Stimulated activated naive CD8-positive, alpha-beta T cell treated with anti-CD3 and anti-CD28 coated beads, Interleukin-15, amount 100 ng/mL, for 72 hours (primary cell): Measurements from ENCODE around the gene AKAP6.
A peak's percentile ranks its signal among the peaks of the same experiment; 100 is the strongest.
"Not testable (repeated sequence)": the region's sequence is repeated elsewhere in the genome, so short reads cannot be mapped to it uniquely, and the experiment has no call there.

ENCODE experiments used
- ATAC-seq: fragments of 150-1000 bp; cut with Tn5 transposase; 2 replicates; pipeline ENCODE4 v1.10.0; 2021; ENCODE audit warnings: mild to moderate bottlenecking, moderate library complexity
- DNase-seq, 2 donors: peaks; one replicate each; pipeline ENCODE4 v3.0.0; 2021 to 2022
- H3K27ac Mint-ChIP-seq, 2 donors: one replicate each; pipeline ENCODE4 v1.8.0; 2022; ENCODE audit warnings: mild to moderate bottlenecking in 2 of 2, mixed read lengths in 2 of 2, moderate library complexity in 2 of 2
- H3K27me3 Mint-ChIP-seq: one replicate; pipeline ENCODE4 v1.8.0; 2022; ENCODE audit warnings: mixed read lengths
- H3K4me1 Mint-ChIP-seq: one replicate; pipeline ENCODE4 v1.8.0; 2022; ENCODE audit warnings: mild to moderate bottlenecking, mixed read lengths
- H3K4me3 Mint-ChIP-seq, 2 donors: one replicate each; pipeline ENCODE4 v1.8.0; 2022; ENCODE audit warnings: mild to moderate bottlenecking in 2 of 2, mixed read lengths in 2 of 2, moderate library complexity in 1 of 2
- H3K9me3 Mint-ChIP-seq, 2 donors: one replicate each; pipeline ENCODE4 v1.8.0; 2022; ENCODE audit warnings: mixed read lengths in 2 of 2

AKAP6 gene

GRCh38 chr14:32564596-32564995 lies 235.5 kb downstream of the AKAP6 start:
- H3K4me3 Mint-ChIP-seq = no peak overlapping the region
- ATAC-seq (peak; percentile 35), DNase-seq (no peak)

GRCh38 chr14:32565256-32565655 lies 236.2 kb downstream of the AKAP6 start:
- Mint-ChIP-seq H3K9me3 (no peaks in the 10 kb centered on the region), H3K27me3 (no peaks in the 10 kb centered on the region), H3K27ac (peak overlapping the region in 1 of 2 donors; percentile 77), H3K4me3 (no peak overlapping the region), H3K4me1 (peaks cover 16% of the 10 kb centered on the region)
- no peak for DNase-seq
- ATAC-seq = no peak

More at GRCh38 chr14:32564596-32564995, 235.5 kb downstream of the AKAP6 start:
- H3K27me3 Mint-ChIP-seq = no peaks in the 10 kb centered on the region
- peaks cover 16% of the 10 kb centered on the region for H3K4me1 Mint-ChIP-seq
- no peaks in the 10 kb centered on the region for H3K9me3 Mint-ChIP-seq
- H3K27ac Mint-ChIP-seq = no peak overlapping the region

- Mint-ChIP-seq H3K9me3 (no peaks in the 10 kb centered on the region), H3K27ac (peak overlapping the region in 1 of 2 donors; percentile 47), H3K4me1 (peaks cover 16% of the 10 kb centered on the region), H3K27me3 (no peaks in the 10 kb centered on the region), H3K4me3 (no peak overlapping the region)
- no peak for DNase-seq
- ATAC-seq = no peak
Measured at GRCh38 chr14:32567543-32568384, 238.7 kb downstream of the AKAP6 start.

GRCh38 chr14:32571551-32571950 lies 242.5 kb downstream of the AKAP6 start:
- Mint-ChIP-seq H3K4me3 (no peak overlapping the region), H3K4me1 (no peaks in the 10 kb centered on the region), H3K27ac (no peak overlapping the region), H3K27me3 (peaks cover 8% of the 10 kb centered on the region), H3K9me3 (no peaks in the 10 kb centered on the region)
- no peak for DNase-seq
- no peak for ATAC-seq

- no peak overlapping the region for H3K4me3 Mint-ChIP-seq
- no peaks in the 10 kb centered on the region for H3K9me3 Mint-ChIP-seq
- H3K27ac Mint-ChIP-seq = no peak overlapping the region
- no peak for DNase-seq
- ATAC-seq = no peak
- no peaks in the 10 kb centered on the region for H3K4me1 Mint-ChIP-seq
- H3K27me3 Mint-ChIP-seq = peaks cover 8% of the 10 kb centered on the region
Measured at GRCh38 chr14:32571995-32572866, 243.1 kb downstream of the AKAP6 start.

- H3K4me1 Mint-ChIP-seq = no peaks in the 10 kb centered on the region
- no peak overlapping the region for H3K27ac Mint-ChIP-seq
- no peaks in the 10 kb centered on the region for H3K9me3 Mint-ChIP-seq
- DNase-seq (no peak), ATAC-seq (no peak)
- no peak overlapping the region for H3K4me3 Mint-ChIP-seq
- peaks cover 8% of the 10 kb centered on the region for H3K27me3 Mint-ChIP-seq
Measured at GRCh38 chr14:32572867-32573150, 243.7 kb downstream of the AKAP6 start.

- no peak overlapping the region for H3K27ac Mint-ChIP-seq
- no peak for DNase-seq
- H3K4me1 Mint-ChIP-seq = no peaks in the 10 kb centered on the region
- ATAC-seq = no peak
- no peak overlapping the region for H3K4me3 Mint-ChIP-seq
- H3K27me3 Mint-ChIP-seq = peaks cover 8% of the 10 kb centered on the region
- no peaks in the 10 kb centered on the region for H3K9me3 Mint-ChIP-seq
Measured at GRCh38 chr14:32574269-32574668, 245.2 kb downstream of the AKAP6 start.

GRCh38 chr14:32576088-32576795 lies 247.1 kb downstream of the AKAP6 start:
- ATAC-seq = no peak
- H3K4me1 Mint-ChIP-seq = no peaks in the 10 kb centered on the region
- peaks cover 8% of the 10 kb centered on the region for H3K27me3 Mint-ChIP-seq
- no peaks in the 10 kb centered on the region for H3K9me3 Mint-ChIP-seq
- peak; percentile 13 to 21 for DNase-seq
- no peak overlapping the region for H3K27ac Mint-ChIP-seq
- H3K4me3 Mint-ChIP-seq = no peak overlapping the region

GRCh38 chr14:32576977-32577376 lies 247.9 kb downstream of the AKAP6 start:
- no peak overlapping the region for H3K4me3 Mint-ChIP-seq
- ATAC-seq = no peak
- H3K4me1 Mint-ChIP-seq = no peaks in the 10 kb centered on the region
- no peak overlapping the region for H3K27ac Mint-ChIP-seq
- peaks cover 8% of the 10 kb centered on the region for H3K27me3 Mint-ChIP-seq
- H3K9me3 Mint-ChIP-seq = no peaks in the 10 kb centered on the region
- DNase-seq = no peak

GRCh38 chr14:32578181-32578580 lies 249.1 kb downstream of the AKAP6 start:
- Mint-ChIP-seq H3K4me3 (no peak overlapping the region), H3K27ac (no peak overlapping the region), H3K9me3 (no peaks in the 10 kb centered on the region), H3K4me1 (no peaks in the 10 kb centered on the region), H3K27me3 (peaks cover 8% of the 10 kb centered on the region)
- no peak for ATAC-seq
- no peak for DNase-seq

GRCh38 chr14:32583427-32583826 lies 254.3 kb downstream of the AKAP6 start:
- not testable (repeated sequence) for H3K4me1 Mint-ChIP-seq, H3K4me3 Mint-ChIP-seq, H3K27ac Mint-ChIP-seq, DNase-seq, H3K27me3 Mint-ChIP-seq, ATAC-seq, H3K9me3 Mint-ChIP-seq

- H3K4me3 Mint-ChIP-seq = no peak overlapping the region
- DNase-seq (no peak), ATAC-seq (no peak)
- H3K27me3 Mint-ChIP-seq = no peaks in the 10 kb centered on the region
- H3K9me3 Mint-ChIP-seq = no peaks in the 10 kb centered on the region
- no peaks in the 10 kb centered on the region for H3K4me1 Mint-ChIP-seq
- H3K27ac Mint-ChIP-seq = no peak overlapping the region
Measured at GRCh38 chr14:32584079-32584478, 255.0 kb downstream of the AKAP6 start.

GRCh38 chr14:32587461-32587860 lies 258.4 kb downstream of the AKAP6 start:
- Mint-ChIP-seq H3K9me3 (no peaks in the 10 kb centered on the region), H3K27me3 (no peaks in the 10 kb centered on the region), H3K4me1 (no peaks in the 10 kb centered on the region), H3K4me3 (no peak overlapping the region), H3K27ac (no peak overlapping the region)
- DNase-seq (no peak), ATAC-seq (no peak)

- Mint-ChIP-seq H3K4me1 (no peaks in the 10 kb centered on the region), H3K27me3 (no peaks in the 10 kb centered on the region), H3K9me3 (no peaks in the 10 kb centered on the region), H3K27ac (no peak overlapping the region), H3K4me3 (no peak overlapping the region)
- ATAC-seq = no peak
- no peak for DNase-seq
Measured at GRCh38 chr14:32588448-32589320, 259.6 kb downstream of the AKAP6 start.

- Mint-ChIP-seq H3K9me3 (no peaks in the 10 kb centered on the region), H3K27ac (no peak overlapping the region), H3K4me1 (no peaks in the 10 kb centered on the region), H3K27me3 (no peaks in the 10 kb centered on the region), H3K4me3 (no peak overlapping the region)
- DNase-seq (no peak), ATAC-seq (no peak)
Measured at GRCh38 chr14:32590157-32590556, 261.1 kb downstream of the AKAP6 start.
